GM19351 (cell line): Measurements from ENCODE around the gene C4orf54.
A peak's percentile ranks its signal among the peaks of the same experiment; 100 is the strongest.

Experiments
- ATAC-seq: cut with Tn5 transposase; IDR thresholded peaks from one replicate; pipeline ENCODE4 v1.9.1; 2021; ENCODE audit warnings: mild to moderate bottlenecking, moderate library complexity; ENCODE audit not compliant: unreplicated experiment

C4orf54 gene

GRCh38 chr4:99652596-99653436 is 4.8 kb downstream of the C4orf54 start:
- ATAC-seq, result no peak

GRCh38 chr4:99651811-99652485 is 5.7 kb downstream of the C4orf54 start:
- no peak for ATAC-seq

- no peak for ATAC-seq
These were observed 6.4 kb downstream of the C4orf54 start for GRCh38 chr4:99651016-99651769.

- no peak for ATAC-seq
These were observed 7.8 kb downstream of the C4orf54 start for GRCh38 chr4:99649778-99650177.

GRCh38 chr4:99649208-99649607 is 8.4 kb downstream of the C4orf54 start:
- no peak for ATAC-seq

- no peak for ATAC-seq
These were observed 9.3 kb downstream of the C4orf54 start for GRCh38 chr4:99648321-99648720.

DNA sequence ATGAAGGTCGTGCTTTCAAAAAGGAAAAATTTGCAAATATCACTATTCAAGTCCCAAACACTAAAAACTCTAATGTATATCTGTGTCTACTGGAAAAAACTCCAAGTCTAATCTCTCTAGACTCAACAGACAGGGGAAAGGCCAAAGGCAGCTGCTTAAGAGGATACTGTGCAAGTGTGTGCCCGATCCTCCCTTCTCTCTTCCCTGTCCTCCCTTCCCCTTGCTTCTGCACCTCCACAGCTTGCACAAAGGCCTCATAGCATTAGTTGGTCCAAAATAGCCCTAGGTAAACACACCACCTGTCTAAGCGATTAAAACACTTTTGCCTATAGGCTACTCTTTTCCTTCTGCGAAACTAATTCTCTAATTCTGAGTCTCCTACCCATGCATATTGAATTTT is 10.6 kb downstream of the C4orf54 start:
- no peak for ATAC-seq

DNA sequence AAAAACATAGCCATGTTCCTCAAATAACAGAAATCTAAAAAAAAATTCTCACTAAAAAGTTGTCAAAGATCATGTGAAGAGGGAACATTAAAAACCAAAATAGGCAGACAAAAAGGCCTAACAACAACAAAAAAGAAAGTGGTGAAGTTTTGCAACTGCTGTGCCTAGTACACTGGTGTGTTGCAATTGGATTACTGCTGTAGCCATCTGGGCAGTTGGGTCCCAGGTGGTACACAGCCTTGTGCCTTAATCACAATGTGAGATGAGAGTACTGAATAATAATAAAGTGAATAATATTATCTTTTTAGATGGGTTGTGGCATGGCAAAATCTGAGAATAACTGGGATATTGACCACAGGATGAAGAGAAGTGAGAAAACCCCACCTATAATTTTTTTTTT is 12.0 kb downstream of the C4orf54 start:
- ATAC-seq, result no peak

DNA sequence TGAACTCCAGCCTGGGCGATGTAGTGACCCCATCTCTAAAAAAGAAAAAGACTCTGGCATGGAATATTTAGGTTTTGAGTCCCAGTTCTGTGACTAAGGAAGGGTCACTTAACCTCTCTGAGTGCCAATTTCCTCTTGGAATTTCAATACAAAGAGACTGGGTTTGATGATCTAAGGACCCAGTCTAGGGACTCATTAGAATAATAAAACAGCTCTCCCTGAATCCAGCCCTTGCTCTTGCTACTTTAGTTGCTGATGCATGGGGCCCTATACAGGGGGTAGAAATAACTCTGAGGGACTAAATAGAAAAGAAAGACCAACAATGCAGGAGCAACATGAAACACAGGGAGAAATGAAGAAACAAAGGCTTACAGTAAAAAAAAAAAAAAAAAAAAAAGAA is 12.6 kb downstream of the C4orf54 start:
- no peak for ATAC-seq

GRCh38 chr4:99644453-99644852 is 13.2 kb downstream of the C4orf54 start:
- no peak for ATAC-seq

DNA sequence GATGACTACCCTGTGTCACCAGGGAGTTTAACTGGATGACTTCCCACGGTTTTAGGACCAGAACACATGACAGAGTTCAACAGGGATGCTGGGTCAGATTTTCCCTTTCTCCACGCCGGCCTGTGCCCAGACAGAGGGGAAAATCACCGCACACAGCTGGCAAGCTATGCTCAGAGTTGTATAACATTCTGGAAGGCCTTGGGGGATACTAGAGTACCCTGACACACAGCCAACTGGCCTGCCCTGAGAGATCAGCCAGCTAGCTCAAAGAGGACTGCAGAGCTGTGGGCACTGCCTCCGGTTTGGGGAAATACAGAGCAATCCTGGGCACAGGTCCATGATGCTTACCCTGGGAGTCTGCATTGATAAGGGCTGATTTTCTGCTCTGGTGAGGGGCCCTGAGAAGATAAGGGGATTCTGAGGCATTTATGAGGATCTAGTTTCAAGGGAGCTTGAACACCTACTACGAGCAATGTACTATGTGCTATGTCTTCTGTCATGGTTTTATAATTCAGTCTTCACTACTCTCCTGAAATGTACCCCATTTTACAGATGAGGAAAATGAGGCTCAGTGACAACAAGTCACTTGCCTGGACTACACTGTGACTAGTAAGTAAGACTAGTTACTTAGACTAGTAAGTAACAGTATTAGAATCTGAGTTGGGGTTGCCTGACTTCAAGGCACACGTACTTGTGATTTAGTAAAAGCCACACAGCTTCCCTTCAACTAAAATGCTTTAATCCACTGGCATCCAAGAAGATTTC is 14.7 kb downstream of the C4orf54 start:
- no peak for ATAC-seq

DNA sequence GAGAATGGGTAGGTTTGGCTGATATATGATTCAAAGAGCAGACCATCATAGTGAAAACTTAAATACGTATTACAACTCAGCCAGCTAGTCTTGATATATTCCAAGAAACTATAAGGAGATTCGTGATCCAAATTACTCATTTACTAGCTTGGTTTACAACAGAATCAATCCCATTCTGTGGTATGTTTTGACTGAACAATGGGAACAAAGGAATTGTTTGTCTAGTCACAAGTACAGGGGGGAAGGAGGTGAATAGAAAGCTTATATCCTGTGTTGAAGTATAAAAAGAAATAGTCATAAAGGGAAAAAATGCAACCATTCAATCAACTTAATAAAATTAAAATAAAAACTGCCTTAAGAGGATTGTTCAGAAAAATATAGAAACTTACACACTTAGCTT is 17.0 kb downstream of the C4orf54 start:
- ATAC-seq, result no peak

DNA sequence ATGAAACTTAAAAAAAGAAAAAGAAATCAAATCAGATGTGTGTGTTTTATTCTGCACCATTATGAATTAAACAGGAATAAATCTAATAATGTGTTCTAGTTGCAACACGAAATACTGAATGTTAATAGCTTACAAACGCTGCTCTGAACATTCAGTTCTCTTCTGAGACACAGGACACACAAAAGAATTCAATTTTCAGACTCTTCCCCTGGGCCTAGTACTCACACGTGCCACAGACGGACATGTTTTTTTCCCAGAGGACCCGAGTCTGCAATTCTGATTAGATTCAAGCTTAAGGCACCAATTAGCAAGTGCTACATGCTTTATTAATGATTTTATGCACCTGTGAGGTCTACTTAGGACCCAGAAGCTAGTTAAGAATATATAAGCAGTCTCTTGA is 20.5 kb downstream of the C4orf54 start:
- ATAC-seq, result no peak

GRCh38 chr4:99636422-99636821 is 21.2 kb downstream of the C4orf54 start:
- no peak for ATAC-seq

GRCh38 chr4:99635601-99636000 is 22.0 kb downstream of the C4orf54 start:
- peak; percentile 87 for ATAC-seq

DNA sequence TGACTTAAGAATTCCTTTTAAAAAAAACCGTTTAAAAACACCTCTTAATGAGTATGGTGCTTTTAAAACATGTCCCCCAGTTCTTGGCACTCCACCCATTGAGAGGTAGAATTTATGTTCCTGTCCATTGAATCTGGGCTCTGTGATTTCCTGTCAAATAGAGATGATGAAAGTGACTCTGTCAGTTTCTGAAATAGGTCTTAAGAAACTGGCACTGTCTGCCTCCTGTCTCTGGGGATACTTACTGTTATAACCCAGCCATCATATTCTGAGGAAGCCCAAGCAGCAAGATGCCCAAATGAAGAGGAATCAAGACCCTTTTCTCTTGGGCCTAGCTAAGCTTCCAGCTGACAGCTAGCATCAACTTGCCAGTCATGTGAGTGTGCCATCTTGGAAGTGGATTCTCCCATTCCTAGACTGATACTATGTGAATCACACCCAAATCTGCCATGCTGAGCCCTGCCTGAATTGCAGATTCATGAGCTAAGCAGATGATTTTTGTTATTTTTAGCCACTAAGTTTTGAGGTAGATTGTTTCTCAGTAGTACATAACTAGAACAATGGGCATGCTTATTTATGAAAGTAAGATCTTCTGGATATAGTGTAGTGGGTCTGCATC is 22.8 kb downstream of the C4orf54 start:
- no peak for ATAC-seq

DNA sequence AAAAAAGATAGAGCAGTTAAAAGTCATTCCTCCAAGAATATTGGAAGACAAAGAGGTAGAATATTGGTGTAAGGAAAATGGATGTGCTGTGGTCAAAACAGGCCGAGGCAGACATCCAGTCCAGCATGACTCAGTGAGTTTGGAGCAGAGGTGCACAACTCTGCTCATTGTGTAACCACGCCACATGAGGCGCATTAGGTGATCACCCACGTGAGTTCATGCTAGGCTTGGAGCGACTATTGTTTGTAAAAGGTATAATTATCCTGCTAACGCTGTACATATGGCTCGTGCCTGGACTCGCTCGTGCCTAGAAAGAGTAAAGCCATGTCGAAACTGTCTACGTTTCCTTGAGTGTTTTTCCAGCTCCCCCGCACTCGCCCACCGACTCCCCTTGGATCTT is 23.9 kb downstream of the C4orf54 start:
- no peak for ATAC-seq

GRCh38 chr4:99630857-99631360 is 26.7 kb downstream of the C4orf54 start:
- no peak for ATAC-seq

DNA sequence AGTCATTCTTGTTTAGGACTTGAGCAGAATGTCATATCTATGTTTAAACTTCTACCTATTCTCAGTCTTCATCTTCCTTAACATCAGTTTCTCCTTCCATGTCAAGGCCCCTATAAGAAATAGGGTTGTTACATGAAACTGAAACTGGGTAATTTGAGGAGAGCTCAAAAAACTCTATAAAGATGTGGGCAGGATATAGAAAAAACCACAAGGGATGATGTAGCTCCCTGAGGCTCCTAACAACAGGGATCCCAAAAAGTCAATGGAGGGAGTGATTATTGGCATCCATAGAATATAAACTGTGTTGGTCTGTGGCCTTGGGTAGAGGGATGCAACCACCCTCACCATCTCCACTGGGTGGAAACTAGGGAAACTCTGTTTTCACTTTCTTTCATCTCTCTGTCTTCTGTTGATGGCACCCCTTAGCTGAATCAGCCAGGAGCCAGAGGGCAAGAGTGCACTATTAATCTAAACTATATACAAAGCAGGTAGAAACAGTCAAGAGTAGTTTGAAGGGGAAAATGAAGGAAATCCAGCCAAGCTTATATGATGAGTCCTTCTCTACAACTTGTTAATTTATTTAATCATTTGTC is 27.6 kb downstream of the C4orf54 start:
- ATAC-seq, result no peak

DNA sequence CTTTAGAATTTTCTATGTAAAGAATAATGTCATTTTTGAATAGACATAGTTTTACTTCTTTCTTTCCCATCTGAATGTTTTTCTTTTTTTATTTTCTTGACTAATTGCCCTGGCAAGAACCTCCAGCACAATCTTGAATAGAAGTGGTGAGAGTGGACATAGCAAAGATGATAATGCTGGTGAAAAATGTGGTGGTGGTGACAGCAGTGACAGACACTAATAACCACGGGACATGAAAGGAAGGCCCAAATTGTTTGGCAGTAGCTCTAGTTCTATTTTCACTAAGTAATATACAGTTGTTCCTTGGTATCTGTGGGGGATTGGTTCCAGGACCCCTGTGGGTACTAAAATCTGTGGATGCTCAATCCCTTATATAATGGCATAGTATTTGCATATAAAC is 29.6 kb downstream of the C4orf54 start:
- no peak for ATAC-seq
